Peyer's patch (tissue), 4 donors: ENCODE data around the gene OR5AU1.

Experiments used
- CTCF ChIP-seq, 6 experiments: fragments of 450-650 bp in 4 of 6; fragments of 200-600 bp in 2 of 6; sonication (generic) in 1 of 6; IDR thresholded peaks; one replicate each; pipeline ENCODE4 v1.5.1; 2017 to 2019; ENCODE audit warnings: antibody characterized with exemption in 6 of 6, mild to moderate bottlenecking in 3 of 6, moderate library complexity in 1 of 6
- POLR2A ChIP-seq, 2 donors: fragments of 450-650 bp; IDR thresholded peaks; one replicate each; pipeline ENCODE4 v1.5.1; 2017; ENCODE audit warnings: antibody characterized with exemption in 2 of 2, mild to moderate bottlenecking in 2 of 2, moderate library complexity in 2 of 2

GRCh38 chr14:21120686-21121085 is 35.2 kb downstream of the OR5AU1 start:
- no peak for TF ChIP-seq POLR2A (IDR thresholded peaks at IDR 0.05)
- no peak for TF ChIP-seq CTCF (IDR thresholded peaks at IDR 0.05)
